Activated CD8-positive, alpha-beta T cell treated with anti-CD3 and anti-CD28 coated beads for 36 hours (primary cell): Measurements from ENCODE around the gene C19orf85. TPM values are rescaled to one million over a fixed set of nuclear protein-coding genes. Genes with fewer than 3 reads are reported as not detected.

Source experiments
- ATAC-seq: fragments of 200-7000 bp; cut with Tn5 transposase; one replicate; pipeline ENCODE4 v1.10.0; 2021; ENCODE audit warnings: mild to moderate bottlenecking, moderate library complexity
- CTCF ChIA-PET: fragments of 350-600 bp; sonication (Branson Sonifier 250); formaldehyde crosslinking; loops from one replicate; lab custom pipeline; 2021; ENCODE audit warnings: antibody characterized with exemption; lab: Charles Lee
- POLR2A ChIA-PET: fragments of 350-600 bp; sonication (Branson Sonifier 250); formaldehyde crosslinking; loops from one replicate; lab custom pipeline; 2021; ENCODE audit warnings: antibody characterized with exemption; lab: Charles Lee
- DNase-seq: peaks from one replicate; pipeline ENCODE4 v3.0.0-alpha.2; 2020
- H3K27ac Mint-ChIP-seq: one replicate; pipeline ENCODE4 v1.8.0; 2021; ENCODE audit warnings: mild to moderate bottlenecking, mixed read lengths
- H3K27me3 Mint-ChIP-seq: one replicate; pipeline ENCODE4 v1.8.0; 2021; ENCODE audit warnings: mixed read lengths
- H3K36me3 Mint-ChIP-seq: one replicate; pipeline ENCODE4 v1.8.0; 2021; ENCODE audit warnings: low read depth, mixed read lengths
- H3K4me1 Mint-ChIP-seq: one replicate; pipeline ENCODE4 v1.8.0; 2021; ENCODE audit warnings: low read depth, mixed read lengths
- H3K4me3 Mint-ChIP-seq: one replicate; pipeline ENCODE4 v1.8.0; 2021; ENCODE audit warnings: mild to moderate bottlenecking, moderate library complexity, mixed read lengths
- H3K9me3 Mint-ChIP-seq: one replicate; pipeline ENCODE4 v1.8.0; 2021; ENCODE audit warnings: mixed read lengths
- CTCF ChIP-seq: fragments of 200-600 bp; IDR thresholded peaks from one replicate; pipeline ENCODE4 v1.8.0; 2022; ENCODE audit warnings: antibody characterized with exemption, mild to moderate bottlenecking
- intact Hi-C: fragments of 100-400 bp; cut with micrococcal nuclease; formaldehyde crosslinking; loops from one replicate; pipeline ENCODE4 v1.10.0; 2022
- total RNA-seq, 2 experiments: library from RNA; stranded (reverse); gene quantifications; one replicate each; pipeline ENCODE4 v1.2.3, GENCODE V29; 2021

Gene C19orf85
- total RNA-seq, 2 experiments from 2014 or later: not detected

- Mint-ChIP-seq H3K27ac (no peak overlapping the region), H3K9me3 (no peaks in the 10 kb centered on the region), H3K27me3 (no peaks in the 10 kb centered on the region), H3K4me3 (no peak overlapping the region), H3K36me3 (peaks cover 2% of the 10 kb centered on the region), H3K4me1 (peaks cover 34% of the 10 kb centered on the region)
- POLR2A ChIA-PET: no interaction called here
- CTCF ChIA-PET: no interaction called here
- TF ChIP-seq CTCF: no peak
- intact Hi-C loops: no loop called here
- no peak for DNase-seq
- no peak for ATAC-seq
Measured at GRCh38 chr19:55481148-55481793, 16.7 kb upstream of the C19orf85 start.

GRCh38 chr19:55479451-55480230 lies 15.1 kb upstream of the C19orf85 start:
- H3K4me3 Mint-ChIP-seq: peak overlapping the region; percentile 4
- ChIA-PET POLR2A (interaction anchor here (1.2 kb wide), 1 partner anchor 179 kb away, joined by 3 read pairs; no protein-coding TSS in a partner anchor), CTCF (interaction anchor here (1.5 to 1.6 kb wide), 2 partner anchors 12 to 24 kb away, joined by 6 read pairs; no protein-coding TSS in a partner anchor)
- peaks cover 28% of the 10 kb centered on the region for H3K4me1 Mint-ChIP-seq
- no peaks in the 10 kb centered on the region for H3K27me3 Mint-ChIP-seq
- no peak for ATAC-seq
- no peaks in the 10 kb centered on the region for H3K9me3 Mint-ChIP-seq
- peak overlapping the region; percentile 20 for H3K27ac Mint-ChIP-seq
- H3K36me3 Mint-ChIP-seq: peaks cover 2% of the 10 kb centered on the region
- DNase-seq: no peak
- intact Hi-C loops: no loop called here
- TF ChIP-seq CTCF: no peak

GRCh38 chr19:55479045-55479444 lies 14.5 kb upstream of the C19orf85 start:
- no peaks in the 10 kb centered on the region for H3K27me3 Mint-ChIP-seq
- H3K27ac Mint-ChIP-seq: no peak overlapping the region
- DNase-seq (no peak), ATAC-seq (no peak)
- peaks cover 28% of the 10 kb centered on the region for H3K4me1 Mint-ChIP-seq
- H3K4me3 Mint-ChIP-seq: peak overlapping the region; percentile 4
- intact Hi-C loops: no loop called here
- H3K36me3 Mint-ChIP-seq: peaks cover 2% of the 10 kb centered on the region
- no peaks in the 10 kb centered on the region for H3K9me3 Mint-ChIP-seq
- TF ChIP-seq CTCF: no peak
- ChIA-PET CTCF (interaction anchor here (1.5 to 4.2 kb wide), 3 partner anchors 12 to 25 kb away, joined by 6 to 45 read pairs (median 6); no protein-coding TSS in a partner anchor), POLR2A (interaction anchor here (1.2 kb wide), 1 partner anchor 178 kb away, joined by 3 read pairs; no protein-coding TSS in a partner anchor)

GRCh38 chr19:55478364-55478763 lies 13.8 kb upstream of the C19orf85 start:
- Mint-ChIP-seq H3K36me3 (peaks cover 2% of the 10 kb centered on the region), H3K4me1 (peaks cover 28% of the 10 kb centered on the region), H3K27me3 (no peaks in the 10 kb centered on the region), H3K4me3 (peak overlapping the region; percentile 91), H3K27ac (no peak overlapping the region), H3K9me3 (no peaks in the 10 kb centered on the region)
- TF ChIP-seq CTCF: no peak
- ChIA-PET CTCF (interaction anchor here (1.5 to 4.2 kb wide), 2 partner anchors 11 to 25 kb away, joined by 6 to 45 read pairs; no protein-coding TSS in a partner anchor), POLR2A (no interaction called here)
- intact Hi-C loops: no loop called here
- no peak for ATAC-seq
- DNase-seq: no peak
